Measurements from ENCODE around the gene FYCO1.
"Not testable (repeated sequence)": the region's sequence is repeated elsewhere in the genome, so short reads cannot be mapped to it uniquely, and the experiment has no call there.

DNA sequence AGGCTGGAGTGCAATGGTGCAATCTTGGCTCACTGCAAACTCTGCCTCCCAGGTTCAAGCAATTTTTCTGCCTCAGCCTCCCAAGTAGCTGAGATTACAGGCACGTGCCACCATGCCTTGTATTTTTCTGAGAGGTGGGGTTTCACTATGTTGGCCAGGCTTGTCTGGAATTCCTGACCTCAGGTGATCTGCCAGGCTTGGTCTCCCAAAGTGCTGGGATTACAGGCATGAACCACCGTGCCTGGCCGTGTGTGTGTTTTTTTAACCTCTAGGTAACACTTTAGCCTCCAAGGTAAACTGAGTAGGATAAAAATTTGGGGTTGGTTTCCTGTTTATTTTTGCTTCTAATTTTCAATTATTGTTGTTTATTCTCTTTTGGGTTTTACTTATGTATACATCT lies 42.4 kb upstream of the FYCO1 start:
- TF ChIP-seq TAF1, POLR2AphosphoS5, POLR2A (IDR thresholded peaks at IDR 0.05; ENCODE audit: low read depth, low read length): not testable (repeated sequence)
